HepG2 (cell line): Measurements from ENCODE around the gene MSANTD1. TPM values are rescaled to one million over a fixed set of nuclear protein-coding genes. Genes with fewer than 3 reads are reported as not detected.

ENCODE experiments used
- ARID5B ChIP-seq: IDR thresholded peaks from 2 replicates; pipeline ENCODE4 v1.4.0; 2020; ENCODE audit warnings: mild to moderate bottlenecking, missing genetic modification reagents
- CTCF ChIP-seq: sonication (generic); formaldehyde crosslinking; IDR thresholded peaks from 2 replicates; pipeline ENCODE4 v1.5.0; 2020; ENCODE audit warnings: mild to moderate bottlenecking, missing genetic modification reagents, moderate library complexity
- ELF3 ChIP-seq: IDR thresholded peaks from 2 replicates; pipeline ENCODE4 v1.6.1; 2016; ENCODE audit warnings: missing genetic modification reagents, missing compliant biosample characterization
- GATAD2A ChIP-seq: IDR thresholded peaks from 2 replicates; pipeline ENCODE4 v1.6.1; 2016
- MED1 ChIP-seq: sonication (generic); formaldehyde crosslinking; IDR thresholded peaks from 2 replicates; pipeline ENCODE4 v1.4.0; 2020; ENCODE audit warnings: missing genetic modification reagents
- MIER2 ChIP-seq: IDR thresholded peaks from 2 replicates; pipeline ENCODE4 v1.6.1; 2016; ENCODE audit warnings: missing biosample characterization, missing genetic modification reagents
- SIN3A ChIP-seq: IDR thresholded peaks from 2 replicates; pipeline ENCODE4 v1.6.1; 2011; ENCODE audit warnings: low read depth, mild to moderate bottlenecking, control low read depth, low read length, borderline replicate concordance
- SOX5 ChIP-seq: IDR thresholded peaks from 2 replicates; pipeline ENCODE4 v1.6.1; 2016; ENCODE audit warnings: borderline replicate concordance
- ZNF318 ChIP-seq: sonication (generic); formaldehyde crosslinking; IDR thresholded peaks from 2 replicates; pipeline ENCODE4 v1.4.0; 2020; ENCODE audit warnings: mild to moderate bottlenecking, missing genetic modification reagents
- ZNF609 ChIP-seq: sonication (generic); formaldehyde crosslinking; IDR thresholded peaks from 2 replicates; pipeline ENCODE4 v1.4.0; 2020; ENCODE audit warnings: mild to moderate bottlenecking, missing genetic modification reagents, borderline replicate concordance
- polyA plus RNA-seq, 8 experiments: library from polyadenylated mRNA; depleted of rRNA in 3 of 8; stranded (reverse) in 7 of 8; unstranded in 1 of 8; fragments of >200 nt; fragmentation: Illumina TruSeq in 4 of 8; extraction: Trizol in 4 of 8; gene quantifications; 2 replicates each; pipeline versions ENCODE4 v1.2.1 to v1.2.3, GENCODE V29; 2011 to 2016; ENCODE audit warnings: low read depth in 4 of 8, missing spikeins in 1 of 8, mixed read lengths in 1 of 8; ENCODE audit not compliant: insufficient read depth in 1 of 8
- total RNA-seq, 5 experiments: library from RNA; depleted of rRNA; stranded (reverse); fragments of >200 nt; fragmentation: Illumina TruSeq; extraction: Trizol; gene quantifications; 2 replicates each; pipeline ENCODE4 v1.2.3, GENCODE V29; 2016; ENCODE audit warnings: low read depth in 1 of 5

MSANTD1 gene
- total and polyA plus RNA-seq, 2 of the 13 experiments (the other 11 are each of a cell fraction or from before 2014, with no cell fraction given): 0.22 to 0.40 TPM

GRCh38 chr4:3207531-3208037 lies 41.4 kb upstream of the MSANTD1 start (continued):
- TF ChIP-seq MED1 (CRISPR knock-in tag) (peak; percentile 86), ZNF318 (CRISPR knock-in tag) (no peak), SIN3A (no peak), SOX5 (CRISPR knock-in tag) (peak; percentile 74; the same call in 1 of the 2 replicates), ELF3 (CRISPR knock-in tag) (peak; percentile 42; the same call in 1 of the 2 replicates), ZNF609 (CRISPR knock-in tag) (0 out of 2 replicates have a peak, but pooled peaks have one; percentile 47), GATAD2A (CRISPR knock-in tag) (peak; percentile 72), CTCF (0 out of 2 replicates have a peak, but pooled peaks have one; percentile 26), ARID5B (CRISPR knock-in tag) (peak; percentile 73), MIER2 (CRISPR knock-in tag) (0 out of 2 replicates have a peak, but pooled peaks have one; percentile 44)
